ENCODE results near the gene EEF2KMT.
"Not testable (repeated sequence)": the region's sequence is repeated elsewhere in the genome, so short reads cannot be mapped to it uniquely, and the experiment has no call there.

Gene EEF2KMT

DNA sequence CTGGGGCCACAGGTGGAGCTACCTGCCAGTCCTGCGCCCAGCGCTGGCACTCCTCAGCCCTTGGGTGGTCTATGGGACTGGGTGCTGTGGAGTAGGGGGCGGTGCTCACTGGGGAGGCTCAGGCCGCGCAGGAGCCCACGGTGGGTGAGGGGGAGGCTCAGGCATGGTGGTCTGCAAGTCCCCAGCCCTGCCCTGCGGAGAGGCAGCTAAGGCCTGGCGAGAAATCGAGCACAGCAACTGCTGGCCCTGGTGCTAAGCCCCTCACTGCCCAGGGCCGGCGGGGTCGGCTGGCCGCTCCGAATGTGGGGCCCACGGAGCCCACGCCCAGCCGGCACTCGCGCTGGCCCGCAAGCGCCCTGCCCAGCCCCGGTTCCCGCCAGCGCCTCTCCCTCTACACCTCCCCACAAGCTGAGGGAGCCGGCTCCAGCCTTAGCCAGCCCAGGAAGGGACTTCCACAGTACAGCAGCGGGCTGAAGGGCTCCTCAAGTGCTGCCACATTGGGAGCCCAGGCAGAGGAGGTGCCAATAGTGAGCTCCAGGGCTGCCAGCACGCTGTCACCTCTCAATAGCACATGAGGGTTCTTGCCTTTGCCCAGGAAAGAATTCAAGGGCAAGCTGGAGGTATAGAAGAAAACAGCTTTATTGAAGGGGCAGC, 11.0 kb upstream of the EEF2KMT start:
- Histone ChIP-seq H3K36me3 (ENCODE audit: control insufficient read depth in 1 of 2, insufficient read depth in 2 of 2, low read length in 2 of 2) (no peaks in the 10 kb centered on the region), H3K9me3 (ENCODE audit: control insufficient read depth in 1 of 2, low read length in 2 of 2) (no peaks in the 10 kb centered on the region), H3K4me3 (ENCODE audit: low read depth in 1 of 2, low read length in 2 of 2) (no peak overlapping the region), H3K27ac (ENCODE audit: low read length) (no peak overlapping the region), H3K27me3 (ENCODE audit: low read depth, low read length) (no peaks in the 10 kb centered on the region), H3K4me1 (ENCODE audit: control insufficient read depth in 1 of 2, insufficient read depth in 2 of 2, low read length in 2 of 2) (no peaks in the 10 kb centered on the region)

DNA sequence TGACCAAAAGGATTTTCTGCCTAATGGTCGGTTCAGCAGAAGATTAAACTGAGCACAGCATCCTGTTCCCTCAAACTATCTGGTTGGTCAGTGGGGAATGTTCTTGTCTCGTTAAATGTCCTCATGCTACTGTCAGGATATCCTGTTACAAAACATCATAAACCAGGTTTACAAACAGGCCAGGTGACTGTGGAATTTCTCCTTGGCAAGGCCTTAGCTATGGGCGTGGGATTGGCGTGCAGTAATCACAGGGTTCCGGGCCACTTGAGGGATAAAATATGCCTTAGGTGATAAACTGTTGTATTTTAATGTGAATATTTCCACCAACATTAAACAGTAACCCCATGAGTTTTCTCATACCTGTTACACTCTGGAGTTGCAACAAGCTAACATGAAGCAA, 7.4 kb upstream of the EEF2KMT start:
- not testable (repeated sequence) for H3K4me3 ChIP-seq (ENCODE audit: low read depth in 1 of 2, low read length in 2 of 2); H3K27ac ChIP-seq (ENCODE audit: low read length); H3K27me3 ChIP-seq (ENCODE audit: low read depth, low read length); H3K36me3 ChIP-seq (ENCODE audit: control insufficient read depth in 1 of 2, insufficient read depth in 2 of 2, low read length in 2 of 2); H3K9me3 ChIP-seq (ENCODE audit: control insufficient read depth in 1 of 2, low read length in 2 of 2); H3K4me1 ChIP-seq (ENCODE audit: control insufficient read depth in 1 of 2, insufficient read depth in 2 of 2, low read length in 2 of 2)

DNA sequence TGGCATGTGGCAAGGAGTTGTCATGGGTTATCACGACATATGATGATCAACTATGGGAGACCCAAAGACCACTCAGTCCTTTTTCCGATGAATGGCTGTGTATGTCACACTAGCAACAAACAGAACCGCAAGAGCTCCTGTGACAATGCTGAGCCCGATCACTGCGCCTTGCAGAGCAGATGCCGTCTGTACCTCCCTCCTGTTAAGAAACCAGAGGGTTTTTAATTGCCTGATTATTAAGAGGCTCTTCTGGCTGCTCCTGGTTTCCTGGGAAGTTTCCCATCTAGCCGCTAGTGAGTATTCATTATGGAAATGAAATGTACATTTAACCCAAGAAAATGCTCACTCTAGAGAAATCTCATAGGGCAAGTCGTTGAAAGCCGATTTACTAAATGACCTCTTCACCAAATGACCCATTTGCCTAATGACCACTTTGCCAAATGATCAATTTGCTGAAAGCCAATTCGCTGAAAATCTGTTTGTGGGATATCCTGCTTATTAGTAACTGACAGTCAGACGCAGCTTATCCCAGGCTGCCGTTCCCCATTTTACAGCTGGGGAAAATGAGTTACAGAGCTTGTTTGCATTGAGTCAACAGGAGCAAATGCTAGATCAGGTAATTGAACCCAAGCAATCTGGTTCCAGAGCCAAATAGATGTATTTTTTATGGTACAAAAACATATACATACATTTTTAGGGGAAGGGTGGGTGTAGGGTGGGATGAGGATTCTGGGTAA, 5.9 kb upstream of the EEF2KMT start:
- H3K27me3 ChIP-seq (ENCODE audit: low read depth, low read length); H3K4me3 ChIP-seq (ENCODE audit: low read depth in 1 of 2, low read length in 2 of 2); H3K9me3 ChIP-seq (ENCODE audit: control insufficient read depth in 1 of 2, low read length in 2 of 2); H3K27ac ChIP-seq (ENCODE audit: low read length); H3K36me3 ChIP-seq (ENCODE audit: control insufficient read depth in 1 of 2, insufficient read depth in 2 of 2, low read length in 2 of 2); H3K4me1 ChIP-seq (ENCODE audit: control insufficient read depth in 1 of 2, insufficient read depth in 2 of 2, low read length in 2 of 2): not testable (repeated sequence)

DNA sequence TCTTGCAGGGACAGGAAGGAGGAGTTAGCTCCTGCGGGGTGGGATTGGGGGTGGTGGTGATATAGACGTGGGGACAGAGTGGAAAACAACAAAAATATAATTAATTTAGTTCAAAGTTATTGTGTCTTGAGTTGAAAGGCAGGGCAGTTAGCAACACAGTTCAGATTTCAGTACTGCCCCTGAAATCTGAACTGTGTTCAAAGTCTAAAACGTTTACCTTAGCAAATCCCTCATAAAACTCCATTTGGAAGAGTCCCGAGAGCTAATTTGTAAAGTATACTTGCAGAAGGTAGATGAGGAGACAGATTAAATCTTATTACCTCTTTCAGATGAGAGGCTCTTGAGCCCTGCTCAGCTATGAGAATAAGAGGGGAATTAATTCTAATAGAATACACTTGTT, 1.6 kb upstream of the EEF2KMT start:
- not testable (repeated sequence) for H3K4me1 ChIP-seq (ENCODE audit: control insufficient read depth in 1 of 2, insufficient read depth in 2 of 2, low read length in 2 of 2); H3K27ac ChIP-seq (ENCODE audit: low read length); H3K27me3 ChIP-seq (ENCODE audit: low read depth, low read length); H3K9me3 ChIP-seq (ENCODE audit: control insufficient read depth in 1 of 2, low read length in 2 of 2); H3K36me3 ChIP-seq (ENCODE audit: control insufficient read depth in 1 of 2, insufficient read depth in 2 of 2, low read length in 2 of 2)
- H3K4me3 ChIP-seq (ENCODE audit: low read depth in 1 of 2, low read length in 2 of 2) = peak overlapping the region in 1 of 2 donors; percentile 72

DNA sequence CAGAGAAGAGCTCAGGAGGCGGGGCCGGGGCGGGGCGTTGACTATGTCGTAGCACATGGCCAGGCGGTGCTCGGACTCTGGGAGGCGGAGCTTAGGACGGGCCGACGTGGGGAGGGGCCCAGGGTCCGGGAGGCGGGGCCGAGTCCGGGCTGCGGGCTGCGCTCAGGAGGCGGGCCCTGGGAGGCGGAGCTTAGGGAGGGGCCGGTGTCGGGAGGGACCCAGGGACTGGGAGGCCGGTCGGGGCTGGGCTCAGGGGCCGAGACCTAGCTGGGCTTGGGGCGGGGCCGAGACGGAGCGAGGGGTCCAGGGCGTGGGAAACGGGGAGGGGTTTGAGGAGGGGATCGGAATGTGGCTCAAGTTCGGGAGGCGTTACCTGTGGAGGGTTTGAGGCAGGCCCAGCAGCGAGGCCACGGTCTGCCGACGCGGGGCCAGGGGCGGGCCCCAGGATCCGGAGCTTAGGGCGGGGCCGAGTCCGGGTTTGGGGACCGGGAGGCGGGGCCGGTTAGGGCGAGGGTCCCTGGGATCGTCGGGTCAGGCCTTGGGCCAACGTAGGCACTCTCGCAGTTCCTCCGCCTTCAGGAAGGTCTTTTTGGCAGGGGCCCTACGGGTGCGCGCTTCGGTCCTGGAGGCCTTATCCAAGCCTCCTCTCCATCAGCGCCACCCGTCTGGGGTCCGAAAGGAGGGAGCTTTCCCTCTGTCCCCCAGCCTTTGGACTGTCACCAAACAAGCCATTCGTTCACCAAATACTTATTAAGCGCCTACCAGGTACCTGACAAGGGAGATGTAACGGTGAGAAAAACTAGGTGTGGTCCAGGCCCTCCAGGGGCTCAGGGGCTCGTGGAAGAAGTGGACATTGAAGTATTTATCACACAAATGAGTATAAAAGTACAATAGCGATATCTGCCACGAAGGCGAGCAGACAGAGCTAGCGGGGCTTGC, 895 bp upstream of the EEF2KMT start:
- not testable (repeated sequence) for H3K9me3 ChIP-seq (ENCODE audit: control insufficient read depth in 1 of 2, low read length in 2 of 2); H3K4me1 ChIP-seq (ENCODE audit: control insufficient read depth in 1 of 2, insufficient read depth in 2 of 2, low read length in 2 of 2); H3K36me3 ChIP-seq (ENCODE audit: control insufficient read depth in 1 of 2, insufficient read depth in 2 of 2, low read length in 2 of 2); H3K27ac ChIP-seq (ENCODE audit: low read length); H3K27me3 ChIP-seq (ENCODE audit: low read depth, low read length)
- peak overlapping the region; percentile 21 to 72 for H3K4me3 ChIP-seq (ENCODE audit: low read depth in 1 of 2, low read length in 2 of 2)

DNA sequence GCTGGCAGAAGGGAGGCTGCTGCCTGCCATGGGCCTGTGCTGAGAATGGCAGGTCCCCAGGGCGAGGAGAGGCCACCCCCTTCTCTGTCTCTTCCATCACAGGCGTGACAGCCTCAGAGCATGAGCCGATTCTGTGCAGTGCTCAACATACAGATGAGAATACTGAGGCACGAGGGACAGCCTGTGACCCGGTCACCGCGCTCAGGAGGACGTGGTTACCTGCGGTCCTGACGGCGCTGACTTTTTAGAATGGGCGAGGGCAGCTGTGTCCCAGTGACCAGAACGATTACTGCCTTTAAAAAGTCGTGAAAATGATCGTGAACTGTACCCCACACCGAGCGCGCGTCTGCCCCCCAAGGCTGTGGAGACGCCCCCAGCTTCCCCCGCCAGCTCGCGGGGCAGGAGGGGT, 530 bp downstream of the EEF2KMT start:
- not testable (repeated sequence) for H3K4me1 ChIP-seq (ENCODE audit: control insufficient read depth in 1 of 2, insufficient read depth in 2 of 2, low read length in 2 of 2); H3K27ac ChIP-seq (ENCODE audit: low read length); H3K36me3 ChIP-seq (ENCODE audit: control insufficient read depth in 1 of 2, insufficient read depth in 2 of 2, low read length in 2 of 2); H3K27me3 ChIP-seq (ENCODE audit: low read depth, low read length); H3K9me3 ChIP-seq (ENCODE audit: control insufficient read depth in 1 of 2, low read length in 2 of 2)
- peak overlapping the region; percentile 16 to 72 for H3K4me3 ChIP-seq (ENCODE audit: low read depth in 1 of 2, low read length in 2 of 2)

DNA sequence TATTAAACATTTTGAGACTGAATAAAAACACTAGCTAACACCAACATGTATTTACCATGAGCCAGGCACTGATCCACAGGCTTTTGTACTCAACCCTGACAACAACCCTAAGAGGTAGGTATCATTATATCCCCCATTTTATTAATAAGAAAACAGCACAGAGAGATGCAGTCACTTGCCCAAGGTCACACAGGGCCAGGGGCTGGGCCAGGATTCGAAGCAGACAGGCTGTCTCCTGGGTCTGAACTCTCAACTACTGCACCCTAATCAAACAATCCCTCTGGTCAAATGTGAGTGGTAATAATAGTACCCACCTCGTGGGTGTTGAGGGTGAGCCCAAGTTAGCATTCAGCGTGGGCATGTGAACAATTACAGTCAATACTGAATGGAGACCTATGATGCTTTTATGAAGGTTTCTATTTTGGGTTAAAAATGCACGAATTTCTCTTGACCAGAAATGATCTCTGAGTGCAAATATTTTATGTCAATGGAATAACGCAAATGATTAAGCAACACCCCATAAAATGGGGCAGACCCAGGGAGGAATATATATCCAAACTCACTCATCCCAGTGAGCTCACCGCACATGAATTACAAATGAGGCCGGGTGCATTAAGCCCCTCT, 1.0 kb downstream of the EEF2KMT start:
- peak overlapping the region in 1 of 2 donors; percentile 72 for H3K4me3 ChIP-seq (ENCODE audit: low read depth in 1 of 2, low read length in 2 of 2)
- not testable (repeated sequence) for H3K27ac ChIP-seq (ENCODE audit: low read length); H3K27me3 ChIP-seq (ENCODE audit: low read depth, low read length); H3K9me3 ChIP-seq (ENCODE audit: control insufficient read depth in 1 of 2, low read length in 2 of 2); H3K36me3 ChIP-seq (ENCODE audit: control insufficient read depth in 1 of 2, insufficient read depth in 2 of 2, low read length in 2 of 2); H3K4me1 ChIP-seq (ENCODE audit: control insufficient read depth in 1 of 2, insufficient read depth in 2 of 2, low read length in 2 of 2)

DNA sequence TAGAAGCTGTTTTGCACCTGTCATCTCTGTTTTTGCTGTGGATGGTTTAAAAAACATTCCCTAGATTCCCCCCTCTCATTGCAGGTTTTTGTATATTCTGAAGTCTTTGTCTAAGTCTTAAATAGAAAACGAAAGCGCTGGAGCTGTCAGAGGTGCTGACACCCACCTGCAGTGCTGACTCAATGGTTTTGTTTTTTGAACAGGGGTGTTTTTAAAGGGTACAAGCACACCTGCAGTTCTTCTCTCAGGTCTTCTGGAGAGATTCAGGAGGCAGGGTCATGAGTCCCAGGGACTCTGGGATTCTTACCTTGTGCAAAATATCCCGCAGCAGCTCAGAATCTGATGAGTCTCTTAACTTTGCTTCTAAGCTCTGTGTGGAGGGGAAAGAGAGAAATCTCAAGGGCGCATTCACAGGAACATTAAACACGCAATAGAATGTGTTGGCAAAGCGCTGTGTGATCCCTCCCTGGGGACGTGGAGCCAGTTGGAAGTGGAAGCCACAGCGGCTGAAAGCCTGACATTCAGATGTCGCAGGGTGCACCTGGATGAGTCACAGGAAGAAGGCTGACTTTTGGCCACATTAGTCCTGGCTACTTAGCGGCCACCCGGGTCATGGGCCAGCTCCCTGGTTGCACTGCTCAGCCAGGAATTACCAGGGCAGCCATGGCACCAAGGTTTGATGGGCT, 2.3 kb downstream of the EEF2KMT start:
- not testable (repeated sequence) for H3K36me3 ChIP-seq (ENCODE audit: control insufficient read depth in 1 of 2, insufficient read depth in 2 of 2, low read length in 2 of 2); H3K4me3 ChIP-seq (ENCODE audit: low read depth in 1 of 2, low read length in 2 of 2); H3K9me3 ChIP-seq (ENCODE audit: control insufficient read depth in 1 of 2, low read length in 2 of 2); H3K4me1 ChIP-seq (ENCODE audit: control insufficient read depth in 1 of 2, insufficient read depth in 2 of 2, low read length in 2 of 2); H3K27me3 ChIP-seq (ENCODE audit: low read depth, low read length); H3K27ac ChIP-seq (ENCODE audit: low read length)

DNA sequence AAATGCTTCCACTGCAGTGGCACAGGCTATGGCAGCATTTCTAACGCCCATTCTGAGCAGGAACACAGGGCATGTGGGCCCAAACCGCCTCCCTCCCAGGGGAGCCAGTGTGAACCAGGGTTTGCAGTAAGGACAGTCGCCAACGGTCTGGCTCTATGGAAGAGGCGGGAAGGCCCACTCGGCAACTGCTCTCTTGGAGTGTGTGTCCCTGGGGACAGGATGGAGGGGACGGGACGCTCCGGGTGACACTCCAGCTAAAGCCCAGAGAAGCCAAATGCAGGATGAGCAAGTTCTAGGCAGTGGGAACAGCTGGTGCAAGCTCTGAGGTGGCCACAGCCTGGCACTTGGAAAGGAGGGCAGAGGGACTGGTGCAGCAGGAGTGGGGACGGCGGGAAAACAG, 3.8 kb downstream of the EEF2KMT start:
- H3K27me3 ChIP-seq (ENCODE audit: low read depth, low read length); H3K4me1 ChIP-seq (ENCODE audit: control insufficient read depth in 1 of 2, insufficient read depth in 2 of 2, low read length in 2 of 2); H3K4me3 ChIP-seq (ENCODE audit: low read depth in 1 of 2, low read length in 2 of 2); H3K27ac ChIP-seq (ENCODE audit: low read length); H3K9me3 ChIP-seq (ENCODE audit: control insufficient read depth in 1 of 2, low read length in 2 of 2): not testable (repeated sequence)
- H3K36me3 ChIP-seq (ENCODE audit: control insufficient read depth in 1 of 2, insufficient read depth in 2 of 2, low read length in 2 of 2) = peaks cover 0 to 17% of the 10 kb centered on the region in 2 donors

DNA sequence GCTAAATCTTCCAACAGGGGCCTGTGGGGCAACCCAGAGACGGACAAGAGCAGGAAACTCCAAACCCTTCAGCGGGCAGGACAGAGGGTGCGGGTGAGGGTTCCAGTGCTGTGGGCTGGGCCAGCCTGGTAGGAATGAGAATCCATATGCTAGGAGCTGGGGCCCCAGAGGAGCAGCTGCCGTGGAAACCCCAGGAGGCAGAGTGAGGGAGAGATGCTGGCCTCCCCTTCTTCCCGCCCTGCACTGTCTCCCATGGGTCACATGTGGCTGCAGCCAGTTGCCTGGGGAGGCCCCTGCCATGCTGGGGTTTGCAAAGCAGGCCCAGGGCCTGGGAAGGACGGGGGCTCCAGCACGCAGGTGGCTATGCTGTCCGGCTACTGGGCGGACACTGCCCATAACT, 4.5 kb downstream of the EEF2KMT start:
- H3K27ac ChIP-seq (ENCODE audit: low read length); H3K9me3 ChIP-seq (ENCODE audit: control insufficient read depth in 1 of 2, low read length in 2 of 2); H3K4me3 ChIP-seq (ENCODE audit: low read depth in 1 of 2, low read length in 2 of 2); H3K27me3 ChIP-seq (ENCODE audit: low read depth, low read length); H3K4me1 ChIP-seq (ENCODE audit: control insufficient read depth in 1 of 2, insufficient read depth in 2 of 2, low read length in 2 of 2): not testable (repeated sequence)
- peaks cover 0 to 23% of the 10 kb centered on the region in 2 donors for H3K36me3 ChIP-seq (ENCODE audit: control insufficient read depth in 1 of 2, insufficient read depth in 2 of 2, low read length in 2 of 2)

DNA sequence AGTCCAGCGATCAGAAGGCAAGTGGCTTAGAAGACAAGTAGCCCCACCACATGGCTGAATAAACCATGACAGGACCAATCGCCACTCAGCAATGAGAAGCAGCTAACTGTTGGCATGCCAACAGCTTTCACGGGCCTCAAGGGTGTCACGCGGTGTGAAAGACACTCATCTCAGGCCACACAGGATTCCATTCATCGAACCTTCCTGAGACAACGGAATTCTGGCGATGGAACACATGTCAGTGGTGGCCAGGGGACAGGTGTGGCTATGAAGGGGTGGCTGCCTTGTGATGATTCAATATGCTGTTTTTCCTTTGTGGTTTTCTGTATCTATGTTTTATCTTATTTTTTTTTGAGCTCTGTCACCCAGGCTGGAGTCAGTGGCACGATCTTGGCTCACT, 7.0 kb downstream of the EEF2KMT start:
- H3K4me1 ChIP-seq (ENCODE audit: control insufficient read depth in 1 of 2, insufficient read depth in 2 of 2, low read length in 2 of 2); H3K27ac ChIP-seq (ENCODE audit: low read length); H3K4me3 ChIP-seq (ENCODE audit: low read depth in 1 of 2, low read length in 2 of 2); H3K27me3 ChIP-seq (ENCODE audit: low read depth, low read length); H3K9me3 ChIP-seq (ENCODE audit: control insufficient read depth in 1 of 2, low read length in 2 of 2): not testable (repeated sequence)
- peaks cover 0 to 23% of the 10 kb centered on the region in 2 donors for H3K36me3 ChIP-seq (ENCODE audit: control insufficient read depth in 1 of 2, insufficient read depth in 2 of 2, low read length in 2 of 2)

All from muscle layer of duodenum (tissue), 2 donors.